Measurements from ENCODE around the gene SCYGR8. TPM values are rescaled to one million over a fixed set of nuclear protein-coding genes. Genes with fewer than 3 reads are reported as not detected.
A peak's percentile ranks its signal among the peaks of the same experiment; 100 is the strongest.

The SCYGR8 gene
- total RNA-seq, 1 experiment from 2014 or later: not detected

DNA sequence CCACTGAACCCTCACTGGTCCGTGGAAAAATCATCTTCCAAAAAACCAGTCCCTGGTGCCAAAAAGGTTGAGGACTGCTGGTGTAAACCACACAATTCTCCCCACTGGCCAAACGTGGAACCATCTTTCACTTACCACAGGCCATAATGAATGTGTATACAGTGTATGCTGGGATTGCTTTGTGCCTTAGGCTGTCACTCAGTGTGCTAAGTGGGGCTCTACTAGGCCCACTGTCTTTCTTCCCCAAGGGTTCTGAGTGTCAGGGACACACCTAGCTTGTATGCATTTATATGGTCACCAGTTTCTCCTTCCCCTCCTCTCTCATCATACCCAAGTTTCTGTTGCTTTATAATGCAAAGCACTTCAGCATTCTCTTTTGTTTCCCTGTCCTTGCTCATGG, 27.2 kb downstream of the SCYGR8 start:
- Histone ChIP-seq H3K4me3 (no peak overlapping the region), H3K36me3 (no peaks in the 10 kb centered on the region), H3K27me3 (replicated peaks) (no peaks in the 10 kb centered on the region), H3K4me1 (replicated peaks) (peaks cover 3% of the 10 kb centered on the region), H3K9me3 (replicated peaks) (no peaks in the 10 kb centered on the region), H3K27ac (no peak overlapping the region)
- no peak for DNase-seq (ENCODE audit: low read depth in 1 of 2, low spot score in 2 of 2)

- Histone ChIP-seq H3K36me3 (no peaks in the 10 kb centered on the region), H3K27ac (no peak overlapping the region), H3K27me3 (replicated peaks) (no peaks in the 10 kb centered on the region), H3K4me3 (no peak overlapping the region), H3K9me3 (replicated peaks) (no peaks in the 10 kb centered on the region), H3K4me1 (replicated peaks) (peaks cover 3% of the 10 kb centered on the region)
- no peak for DNase-seq (ENCODE audit: low read depth in 1 of 2, low spot score in 2 of 2)
Measured at GRCh38 chr2:227774011-227774624, 28.4 kb downstream of the SCYGR8 start.

- DNase-seq (ENCODE audit: low read depth in 1 of 2, low spot score in 2 of 2): no peak
Measured at GRCh38 chr2:227774895-227775842, 29.5 kb downstream of the SCYGR8 start.

DNA sequence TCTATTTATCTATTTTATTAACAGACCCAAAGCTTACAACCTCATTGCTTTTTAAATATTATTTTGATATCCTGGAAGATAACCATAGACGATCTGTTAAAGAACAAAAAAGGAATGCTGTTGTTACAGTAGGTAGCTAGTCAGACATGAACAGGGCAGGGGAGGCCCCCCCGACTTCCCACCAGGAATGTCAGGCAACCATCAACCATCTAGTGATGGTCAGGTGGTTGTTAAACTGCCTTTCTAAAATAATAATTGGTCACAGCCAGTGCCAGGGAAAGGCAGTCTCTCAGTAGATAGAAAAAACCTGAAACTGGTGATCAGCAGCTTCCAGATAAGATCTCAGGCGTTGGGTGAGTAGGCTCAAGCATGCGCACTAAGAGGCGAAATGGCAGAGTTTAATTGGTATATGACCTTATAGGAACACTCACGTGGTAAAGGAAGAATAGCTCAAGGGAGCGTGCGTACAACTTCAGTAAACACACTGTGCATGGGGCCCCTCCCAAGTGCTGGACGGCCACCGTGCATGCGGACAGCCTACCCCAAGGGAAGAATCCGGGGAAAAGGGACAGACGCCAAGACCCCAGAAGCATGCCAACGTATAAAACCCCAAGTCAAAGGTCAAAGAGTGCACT, 35.4 kb downstream of the SCYGR8 start:
- Histone ChIP-seq H3K4me1 (replicated peaks) (peaks cover 7% of the 10 kb centered on the region), H3K36me3 (no peaks in the 10 kb centered on the region), H3K27ac (no peak overlapping the region)

More at GRCh38 chr2:227774895-227775842, 29.5 kb downstream of the SCYGR8 start:
- H3K4me1 ChIP-seq (replicated peaks): peaks cover 3% of the 10 kb centered on the region
- no peaks in the 10 kb centered on the region for H3K9me3 ChIP-seq (replicated peaks)
- H3K27me3 ChIP-seq (replicated peaks): no peaks in the 10 kb centered on the region
- no peaks in the 10 kb centered on the region for H3K36me3 ChIP-seq
- H3K4me3 ChIP-seq: no peak overlapping the region
- no peak overlapping the region for H3K27ac ChIP-seq

GRCh38 chr2:227781841-227782240, 36.1 kb downstream of the SCYGR8 start:
- H3K27ac ChIP-seq: no peak overlapping the region
- H3K27me3 ChIP-seq (replicated peaks): no peaks in the 10 kb centered on the region
- DNase-seq (ENCODE audit: low read depth in 1 of 2, low spot score in 2 of 2): no peak
- H3K4me3 ChIP-seq: no peak overlapping the region
- H3K9me3 ChIP-seq (replicated peaks): no peaks in the 10 kb centered on the region
- H3K36me3 ChIP-seq: no peaks in the 10 kb centered on the region
- H3K4me1 ChIP-seq (replicated peaks): peaks cover 7% of the 10 kb centered on the region

More for the DNA sequence above, 35.4 kb downstream of the SCYGR8 start:
- H3K9me3 ChIP-seq (replicated peaks): no peaks in the 10 kb centered on the region
- no peak overlapping the region for H3K4me3 ChIP-seq
- H3K27me3 ChIP-seq (replicated peaks): no peaks in the 10 kb centered on the region
- DNase-seq (ENCODE audit: low read depth in 1 of 2, low spot score in 2 of 2): no peak

DNA sequence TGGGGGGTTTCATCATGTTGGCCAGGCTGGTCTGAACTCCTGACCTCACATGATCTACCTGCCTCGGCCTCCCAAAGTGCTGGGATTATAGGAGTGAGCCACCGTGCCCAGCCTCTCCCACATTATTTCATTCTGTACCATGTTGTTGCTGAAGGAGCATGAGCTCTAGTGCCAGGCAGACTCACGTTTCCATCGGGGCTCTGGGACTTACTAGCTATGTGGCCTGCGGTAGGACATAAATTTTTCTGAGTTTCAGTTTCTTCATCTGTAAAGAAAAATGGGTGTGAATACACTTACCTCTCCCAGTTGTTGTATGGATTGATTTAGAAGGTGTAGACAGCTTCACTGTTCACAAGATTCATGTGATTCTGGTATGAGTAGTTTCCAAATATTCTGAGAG, 37.1 kb downstream of the SCYGR8 start:
- Histone ChIP-seq H3K4me3 (peak overlapping the region; percentile 22), H3K27me3 (replicated peaks) (no peaks in the 10 kb centered on the region), H3K27ac (no peak overlapping the region), H3K4me1 (replicated peaks) (peaks cover 7% of the 10 kb centered on the region), H3K36me3 (no peaks in the 10 kb centered on the region), H3K9me3 (replicated peaks) (no peaks in the 10 kb centered on the region)
- DNase-seq (ENCODE audit: low read depth in 1 of 2, low spot score in 2 of 2): peak in 1 of 2 experiments; percentile 7

GRCh38 chr2:227783404-227784138, 37.9 kb downstream of the SCYGR8 start:
- Histone ChIP-seq H3K4me1 (replicated peaks) (peaks cover 7% of the 10 kb centered on the region), H3K27ac (no peak overlapping the region), H3K27me3 (replicated peaks) (no peaks in the 10 kb centered on the region), H3K9me3 (replicated peaks) (no peaks in the 10 kb centered on the region), H3K36me3 (no peaks in the 10 kb centered on the region), H3K4me3 (peak overlapping the region; percentile 22)
- DNase-seq (ENCODE audit: low read depth in 1 of 2, low spot score in 2 of 2): peak in 1 of 2 experiments; percentile 37

GRCh38 chr2:227785293-227785692, 39.6 kb downstream of the SCYGR8 start:
- DNase-seq (ENCODE audit: low read depth in 1 of 2, low spot score in 2 of 2): no peak
- Histone ChIP-seq H3K36me3 (no peaks in the 10 kb centered on the region), H3K27me3 (replicated peaks) (no peaks in the 10 kb centered on the region), H3K4me1 (replicated peaks) (peaks cover 7% of the 10 kb centered on the region), H3K9me3 (replicated peaks) (no peaks in the 10 kb centered on the region), H3K4me3 (no peak overlapping the region), H3K27ac (no peak overlapping the region)

GRCh38 chr2:227788561-227789018, 42.9 kb downstream of the SCYGR8 start:
- H3K9me3 ChIP-seq (replicated peaks): no peaks in the 10 kb centered on the region
- no peak overlapping the region for H3K27ac ChIP-seq
- no peak overlapping the region for H3K4me3 ChIP-seq
- H3K4me1 ChIP-seq (replicated peaks): no peaks in the 10 kb centered on the region; the same call in 1 of the 2 replicates
- H3K27me3 ChIP-seq (replicated peaks): no peaks in the 10 kb centered on the region
- H3K36me3 ChIP-seq: no peaks in the 10 kb centered on the region
- DNase-seq (ENCODE audit: low read depth in 1 of 2, low spot score in 2 of 2): no peak

GRCh38 chr2:227789803-227790202, 44.1 kb downstream of the SCYGR8 start:
- H3K27me3 ChIP-seq (replicated peaks): no peaks in the 10 kb centered on the region
- no peak overlapping the region for H3K4me3 ChIP-seq
- H3K4me1 ChIP-seq (replicated peaks): no peaks in the 10 kb centered on the region; the same call in 1 of the 2 replicates
- no peaks in the 10 kb centered on the region for H3K9me3 ChIP-seq (replicated peaks)
- no peak for DNase-seq (ENCODE audit: low read depth in 1 of 2, low spot score in 2 of 2)
- no peaks in the 10 kb centered on the region for H3K36me3 ChIP-seq
- no peak overlapping the region for H3K27ac ChIP-seq

DNA sequence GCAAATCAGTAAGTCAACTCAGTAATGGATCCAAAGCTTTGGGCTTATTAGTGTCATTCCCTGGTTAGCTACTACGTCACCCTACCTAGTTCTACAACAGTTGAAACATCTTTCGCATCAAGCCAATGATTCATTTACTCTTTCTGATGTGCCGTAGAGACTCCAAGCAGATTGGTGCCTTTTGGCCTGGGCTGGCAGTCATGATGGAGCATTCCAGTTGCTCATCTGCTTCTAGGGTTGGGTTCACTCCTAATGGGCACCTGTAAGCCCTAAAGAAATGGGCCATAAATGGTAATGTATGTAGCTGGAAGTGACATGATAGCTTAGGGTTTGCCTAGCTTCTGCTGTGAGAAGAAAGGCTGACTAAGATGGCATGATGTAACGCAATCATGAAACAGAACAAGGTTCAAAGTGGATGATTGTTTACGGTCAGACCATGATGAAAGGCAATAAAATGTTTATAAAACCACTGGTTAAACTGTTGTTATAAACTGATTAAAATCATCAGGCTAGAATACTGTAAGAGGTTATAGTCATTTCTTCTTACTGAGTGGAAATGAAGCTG, 47.5 kb downstream of the SCYGR8 start:
- no peaks in the 10 kb centered on the region for H3K27me3 ChIP-seq (replicated peaks)
- no peaks in the 10 kb centered on the region for H3K9me3 ChIP-seq (replicated peaks)
- H3K36me3 ChIP-seq: no peaks in the 10 kb centered on the region
- DNase-seq (ENCODE audit: low read depth in 1 of 2, low spot score in 2 of 2): no peak
- no peak overlapping the region for H3K4me3 ChIP-seq
- H3K4me1 ChIP-seq (replicated peaks): no peaks in the 10 kb centered on the region
- no peak overlapping the region for H3K27ac ChIP-seq

All from SJSA1 (cell line).